ENCODE data around the gene DHRSX.
"Not testable (repeated sequence)": the region's sequence is repeated elsewhere in the genome, so short reads cannot be mapped to it uniquely, and the experiment has no call there.

The DHRSX gene

GRCh38 chrX:2497961-2498780 lies 2.6 kb downstream of the DHRSX start:
- peak; percentile 61 for DNase-seq (ENCODE audit: low spot score)

- no peak for DNase-seq (ENCODE audit: low spot score)
Observed at GRCh38 chrX:2495595-2495994, 5.2 kb downstream of the DHRSX start.

DNA sequence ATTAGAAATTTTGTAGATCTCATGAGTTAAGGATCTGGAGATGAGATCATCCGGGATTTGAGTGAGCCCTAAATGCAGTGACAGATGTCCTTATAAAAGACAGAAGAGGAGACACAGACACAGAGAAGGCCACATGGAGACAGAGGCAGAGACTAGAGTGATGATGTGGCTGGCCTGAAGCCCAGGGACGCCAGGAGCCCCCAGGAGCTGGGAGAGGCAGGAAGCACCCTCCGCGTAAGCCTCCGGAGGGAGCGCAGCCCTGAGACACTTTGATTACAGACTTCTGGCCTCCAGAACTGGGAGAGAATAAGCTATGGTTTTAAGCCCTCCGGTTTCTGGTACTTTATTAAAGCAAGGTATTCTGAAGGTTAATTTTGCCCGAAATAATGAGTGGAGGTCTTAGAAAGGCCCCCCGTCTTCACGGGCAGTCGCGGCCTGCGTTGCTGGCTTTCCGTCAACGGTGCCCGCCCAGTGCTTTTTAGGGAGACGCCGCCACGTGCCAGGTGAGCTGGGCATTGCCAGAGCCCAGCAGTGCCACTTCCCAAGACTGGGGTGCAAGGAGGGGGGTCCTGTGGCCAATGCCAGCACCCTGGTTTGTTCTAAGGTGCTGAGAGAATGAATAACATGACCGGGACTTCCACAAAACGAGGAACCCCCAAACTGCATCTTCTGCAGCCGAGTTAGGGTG lies 8.1 kb downstream of the DHRSX start:
- no peak for DNase-seq (ENCODE audit: low spot score)

DNA sequence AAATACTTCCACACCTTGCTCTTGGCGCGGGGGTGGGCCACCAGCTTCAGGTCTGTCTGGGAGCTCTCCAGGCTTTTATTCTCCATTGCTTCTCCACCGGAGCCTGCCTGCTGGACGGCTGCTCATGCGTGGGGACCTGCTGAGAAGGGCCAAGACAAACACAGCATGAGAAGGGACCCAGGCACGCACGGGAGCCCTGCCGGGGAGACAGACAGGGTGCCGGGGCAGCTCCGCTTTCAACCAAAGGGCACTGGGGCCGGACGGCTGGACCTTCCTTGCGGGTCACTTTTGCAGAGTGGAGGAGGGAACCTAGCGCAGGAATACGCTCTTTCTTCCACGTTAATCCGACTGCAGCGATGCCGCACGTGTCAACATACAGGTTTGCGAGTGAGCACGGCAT lies 10.1 kb downstream of the DHRSX start:
- DNase-seq (ENCODE audit: low spot score): no peak

DNA sequence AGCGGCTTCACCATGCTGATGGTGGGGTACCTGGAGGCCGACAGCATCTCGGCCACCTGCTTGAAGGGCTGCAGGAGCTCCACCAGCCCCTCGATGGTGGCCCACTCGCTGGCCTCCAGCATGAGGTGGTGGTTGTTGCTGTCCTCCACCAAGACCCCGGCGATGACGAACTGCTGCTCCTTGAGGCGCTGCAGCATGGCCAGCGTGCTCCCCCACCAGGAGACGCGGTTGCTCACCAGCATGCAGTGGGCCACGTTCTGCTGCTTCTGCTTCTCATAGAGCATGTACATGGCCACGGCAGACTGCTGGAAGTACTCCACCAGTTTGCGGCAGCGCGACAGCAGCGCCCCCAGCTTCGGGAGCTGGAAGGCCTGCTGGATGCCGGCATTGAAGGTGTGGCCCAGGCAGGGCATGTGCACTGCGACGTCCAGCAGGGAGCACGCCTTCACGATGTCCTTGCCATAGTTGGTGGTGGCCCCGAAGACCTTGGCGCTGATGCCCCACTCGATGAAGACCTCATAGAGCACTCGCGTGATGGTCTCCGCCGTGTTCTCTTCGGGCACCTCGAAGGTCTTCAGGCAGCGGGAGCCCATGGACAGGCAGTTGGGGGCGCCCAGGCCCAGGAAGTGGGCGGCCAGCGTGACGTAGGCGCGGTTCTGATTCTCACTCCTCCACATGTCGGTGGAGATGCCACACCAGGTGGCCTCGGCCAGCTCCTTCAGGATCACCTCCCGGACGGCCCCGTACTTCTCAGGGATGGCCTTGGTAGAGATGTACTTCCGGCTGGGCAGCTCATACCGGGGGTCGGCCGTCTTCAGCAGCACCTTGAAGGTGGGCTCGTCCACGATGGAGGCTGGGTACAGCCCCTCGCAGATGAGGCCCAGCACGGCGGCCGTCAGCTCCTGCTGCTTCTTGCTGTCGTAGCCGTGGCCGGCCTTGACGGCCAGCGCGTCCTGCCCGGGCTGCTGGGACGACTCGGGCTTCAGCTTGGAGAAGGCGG lies 11.0 kb downstream of the DHRSX start:
- no peak for DNase-seq (ENCODE audit: low spot score)

- no peak for DNase-seq (ENCODE audit: low spot score)
Observed at GRCh38 chrX:2488621-2489285, 12.0 kb downstream of the DHRSX start.

GRCh38 chrX:2487366-2487765 lies 13.4 kb downstream of the DHRSX start:
- DNase-seq (ENCODE audit: low spot score): no peak

GRCh38 chrX:2486476-2487133 lies 14.2 kb downstream of the DHRSX start:
- no peak for DNase-seq (ENCODE audit: low spot score)

DNA sequence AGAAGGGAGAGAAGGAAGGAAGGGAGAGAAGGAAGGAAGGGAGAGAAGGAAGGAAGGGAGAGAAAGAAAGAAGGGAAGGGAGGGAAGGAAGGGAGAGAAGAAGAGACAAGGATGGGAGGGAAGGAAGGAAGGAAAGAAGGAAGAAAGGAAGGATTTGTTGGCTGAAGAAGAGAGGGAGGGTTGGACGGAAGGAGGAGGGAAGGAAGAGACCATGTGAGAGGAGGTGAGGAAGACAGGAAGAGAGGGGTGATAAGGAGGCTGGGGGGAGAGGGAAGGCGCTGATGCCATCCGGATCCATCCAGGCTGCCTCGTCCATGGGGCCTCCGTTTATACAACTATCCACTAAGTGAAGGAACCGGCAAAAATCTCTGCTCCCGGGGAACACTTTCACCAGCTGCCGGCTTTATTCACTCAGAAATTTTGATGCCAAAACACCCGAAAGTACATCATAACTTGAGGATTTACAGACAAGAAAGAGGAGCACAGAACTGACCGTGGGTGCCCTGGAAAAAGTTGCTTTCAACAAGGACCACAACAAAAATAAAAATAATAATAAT lies 14.9 kb downstream of the DHRSX start:
- no peak for DNase-seq (ENCODE audit: low spot score)

GRCh38 chrX:2484721-2485648 lies 15.8 kb downstream of the DHRSX start:
- DNase-seq (ENCODE audit: low spot score): peak; percentile 51

DNA sequence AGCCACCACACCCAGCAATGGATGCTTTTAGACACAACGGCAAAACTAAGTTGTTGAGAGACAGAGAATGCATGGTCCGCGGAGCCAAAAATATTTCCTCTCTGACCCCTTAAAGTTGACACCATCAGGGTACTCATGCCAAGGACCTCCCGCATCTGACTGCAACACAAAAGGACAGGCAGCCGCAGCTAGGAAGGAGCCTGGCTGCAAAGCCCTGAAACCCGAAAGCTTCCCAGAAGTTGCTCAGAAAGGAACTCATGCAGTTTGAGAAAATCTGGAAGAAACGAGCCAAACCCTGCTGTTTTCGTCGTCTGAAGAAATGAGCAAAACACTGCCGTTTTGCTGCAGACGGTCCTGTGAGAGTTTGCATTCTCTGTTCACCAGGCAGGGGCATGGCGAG lies 16.5 kb downstream of the DHRSX start:
- no peak for DNase-seq (ENCODE audit: low spot score)

DNA sequence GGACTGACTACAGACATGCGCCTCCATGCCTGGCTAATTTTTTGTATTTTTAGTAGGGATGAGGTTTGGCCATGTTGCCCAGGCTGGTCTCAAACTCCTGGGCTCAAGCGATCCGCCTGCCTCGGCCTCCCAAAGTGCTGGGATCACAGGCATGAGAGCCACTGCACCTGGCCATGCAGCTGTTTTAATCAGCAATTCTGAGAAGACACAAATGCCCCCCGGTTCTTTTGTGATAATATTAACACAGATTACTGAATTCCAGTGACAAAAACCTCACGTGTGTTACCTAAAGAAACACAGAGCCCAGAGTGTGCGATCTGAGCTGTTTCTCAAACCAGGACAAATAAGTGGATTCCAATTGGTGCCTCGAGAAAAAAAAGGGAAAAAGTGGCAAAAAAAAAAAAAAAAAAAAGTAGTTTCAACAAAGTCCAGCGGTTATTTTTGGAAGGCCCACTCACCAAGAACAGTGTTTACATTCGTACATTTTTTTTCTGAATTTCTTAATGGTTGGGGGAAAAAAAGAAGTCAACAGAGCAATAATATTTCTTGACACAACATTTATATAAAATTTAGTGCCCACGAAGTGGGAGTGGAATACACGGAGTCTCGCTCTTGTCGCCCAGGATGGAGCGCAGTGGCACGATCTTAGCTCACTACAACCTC lies 17.2 kb downstream of the DHRSX start:
- no peak for DNase-seq (ENCODE audit: low spot score)

DNA sequence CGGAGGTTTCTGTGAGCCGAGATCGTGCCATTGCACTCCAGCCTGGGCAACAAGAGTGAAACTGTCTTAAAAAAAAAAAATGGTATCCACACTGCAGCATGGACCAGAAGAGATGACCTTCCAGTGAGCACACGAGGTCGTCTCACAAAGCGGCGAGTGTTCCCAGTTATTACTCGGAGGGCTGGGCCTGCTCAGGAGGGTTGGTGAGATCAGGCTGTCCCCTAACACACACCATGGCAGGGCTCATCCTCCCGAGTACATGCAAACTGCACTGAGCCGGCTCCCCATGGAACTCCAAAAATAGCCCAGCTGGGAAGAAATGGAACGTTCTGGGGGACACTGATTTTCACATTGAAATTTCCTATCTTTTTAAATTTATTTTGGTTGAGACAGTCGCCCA lies 19.2 kb downstream of the DHRSX start:
- DNase-seq (ENCODE audit: low spot score): not testable (repeated sequence)

DNA sequence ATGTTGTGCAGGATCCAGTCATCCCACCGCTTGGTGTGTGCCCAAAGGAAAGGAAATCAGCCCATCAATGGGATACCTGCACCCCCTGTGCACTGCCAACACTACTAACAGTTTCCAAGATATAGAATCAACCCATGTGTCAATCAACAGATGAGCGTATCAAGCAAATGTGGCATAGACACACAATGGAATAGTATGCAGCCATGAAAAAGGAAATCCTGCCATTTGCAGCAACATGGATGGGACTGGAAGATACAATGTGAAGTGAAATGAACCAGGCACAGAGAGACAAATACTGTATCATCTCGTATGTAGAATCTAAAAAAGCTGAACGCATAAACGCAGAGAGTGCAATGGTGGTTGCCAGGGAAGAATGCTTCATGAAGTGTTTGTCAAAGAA lies 20.8 kb downstream of the DHRSX start:
- DNase-seq (ENCODE audit: low spot score): not testable (repeated sequence)

DNA sequence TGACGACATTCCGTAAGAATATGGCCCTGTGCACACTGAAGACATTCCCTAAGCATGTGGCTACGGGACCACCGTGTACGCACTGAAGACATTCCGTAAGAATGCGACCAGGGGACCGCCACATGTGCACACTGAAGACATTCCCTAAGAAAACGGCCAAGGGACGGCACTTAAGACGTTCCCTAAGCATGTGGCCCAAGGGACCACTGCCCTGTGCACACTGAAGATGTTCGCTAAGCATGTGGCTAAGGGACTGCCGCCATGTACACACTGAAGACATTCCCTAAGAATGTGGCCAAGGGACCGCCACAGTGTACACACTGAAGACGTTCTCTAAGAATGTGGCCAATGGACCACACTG lies 21.4 kb downstream of the DHRSX start:
- DNase-seq (ENCODE audit: low spot score): no peak

GRCh38 chrX:2478546-2479419 lies 22.0 kb downstream of the DHRSX start:
- DNase-seq (ENCODE audit: low spot score): no peak

GRCh38 chrX:2477313-2477712 lies 23.5 kb downstream of the DHRSX start:
- DNase-seq (ENCODE audit: low spot score): not testable (repeated sequence)

Data from globus pallidus (tissue), 1 donor.